HG03457 (cell line): Measurements from ENCODE around the gene CELF4.

Source experiments
- ATAC-seq: cut with Tn5 transposase; IDR thresholded peaks from one replicate; pipeline ENCODE4 v1.9.1; 2021; ENCODE audit warnings: moderate number of reproducible peaks; ENCODE audit not compliant: unreplicated experiment

Gene CELF4

DNA sequence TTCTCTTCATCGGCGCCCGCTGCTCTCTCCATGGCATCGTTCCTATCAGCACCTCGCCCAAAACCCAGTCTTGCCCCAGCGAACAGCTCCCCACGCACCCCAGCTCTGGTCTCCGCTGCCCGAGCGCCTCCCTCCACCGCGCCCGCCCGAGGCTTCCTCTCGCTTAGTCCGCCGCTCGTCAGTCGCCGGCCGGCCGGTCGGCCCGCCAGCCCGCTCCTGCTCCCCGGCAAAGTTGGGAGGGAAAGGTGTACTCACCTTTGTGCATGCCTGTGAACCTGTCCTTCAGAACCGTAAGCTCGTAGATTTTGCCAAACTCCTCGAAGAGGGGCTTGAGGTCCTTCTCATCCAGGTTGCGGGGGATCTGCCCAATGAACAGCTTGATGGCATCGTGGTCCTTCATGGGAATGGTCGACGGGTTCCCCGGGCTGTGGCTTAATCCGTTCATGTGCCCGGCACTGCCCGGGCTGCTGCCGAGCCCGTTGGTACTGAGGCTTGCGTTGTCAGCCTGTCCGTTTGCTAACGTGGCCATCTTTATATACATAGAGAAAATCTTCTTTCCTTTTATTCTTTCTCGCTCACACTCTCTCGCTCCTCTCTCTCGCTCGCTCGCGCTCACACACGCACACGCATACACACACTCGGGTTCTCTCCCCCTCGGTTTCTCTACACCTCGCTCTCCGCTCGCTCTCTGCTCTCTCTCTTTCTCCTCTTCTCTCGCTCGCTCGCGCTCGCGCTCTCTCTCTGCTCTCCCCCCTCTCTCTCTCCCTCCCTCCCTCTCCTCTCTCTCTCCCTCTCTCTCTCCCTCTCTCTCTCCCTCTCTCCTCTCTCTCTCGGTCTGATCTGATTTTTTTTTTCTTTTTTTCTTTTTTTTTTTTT is at the start of gene CELF4:
TSS of gene CELF4 (minus strand) at position 698 of the 876 bp plus-strand sequence.
- no peak for ATAC-seq

DNA sequence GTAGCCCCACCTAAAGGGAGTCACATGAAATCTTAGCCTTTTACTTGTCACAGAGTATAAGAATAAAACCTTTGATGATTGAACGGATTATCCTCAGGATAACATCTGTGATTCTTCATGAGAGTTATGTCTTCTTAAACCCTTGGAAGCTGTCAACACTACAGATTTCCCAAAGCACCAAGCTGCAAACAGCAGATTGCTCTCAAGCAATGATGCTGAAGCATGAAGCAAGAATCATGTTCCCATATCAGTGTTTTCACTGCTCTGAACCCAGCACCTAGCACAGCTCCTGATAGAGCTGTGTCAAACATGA is 47.6 kb upstream of the CELF4 start:
- no peak for ATAC-seq

DNA sequence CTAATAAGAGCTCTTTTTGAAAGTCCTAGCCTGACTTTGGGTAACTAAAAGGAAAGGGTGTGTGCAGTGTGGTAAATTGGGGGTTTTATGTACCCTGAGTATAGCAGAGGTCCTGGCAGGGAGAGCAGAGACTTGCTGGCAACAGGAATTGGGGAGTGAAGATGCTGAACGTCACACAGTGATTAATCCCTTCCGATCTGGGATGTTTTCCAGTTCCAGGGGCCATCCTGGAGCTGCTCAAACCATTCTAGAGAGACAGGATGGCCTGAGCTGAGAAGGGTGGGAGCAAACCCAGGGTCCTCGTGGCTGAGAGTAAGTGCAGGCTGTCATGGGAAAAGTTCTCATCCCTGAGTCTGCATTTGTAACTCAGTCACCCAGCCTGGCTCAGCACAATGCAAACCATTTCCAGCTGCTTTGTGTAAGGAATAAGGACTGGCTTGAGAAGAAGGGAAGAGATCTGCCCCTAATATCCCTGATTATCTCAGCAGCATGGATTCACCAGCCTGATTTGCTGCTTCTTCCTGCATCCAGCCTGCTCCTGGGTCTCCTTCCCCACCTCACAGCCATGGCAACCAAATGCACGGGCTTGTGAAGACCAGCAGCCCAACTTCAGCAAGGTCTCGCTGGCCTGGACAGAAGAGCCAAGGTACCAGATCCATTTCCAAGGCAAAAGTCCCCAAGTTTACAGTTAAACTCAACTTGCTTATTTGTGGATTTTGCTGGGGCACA is 47.1 kb upstream of the CELF4 start:
- ATAC-seq = no peak

DNA sequence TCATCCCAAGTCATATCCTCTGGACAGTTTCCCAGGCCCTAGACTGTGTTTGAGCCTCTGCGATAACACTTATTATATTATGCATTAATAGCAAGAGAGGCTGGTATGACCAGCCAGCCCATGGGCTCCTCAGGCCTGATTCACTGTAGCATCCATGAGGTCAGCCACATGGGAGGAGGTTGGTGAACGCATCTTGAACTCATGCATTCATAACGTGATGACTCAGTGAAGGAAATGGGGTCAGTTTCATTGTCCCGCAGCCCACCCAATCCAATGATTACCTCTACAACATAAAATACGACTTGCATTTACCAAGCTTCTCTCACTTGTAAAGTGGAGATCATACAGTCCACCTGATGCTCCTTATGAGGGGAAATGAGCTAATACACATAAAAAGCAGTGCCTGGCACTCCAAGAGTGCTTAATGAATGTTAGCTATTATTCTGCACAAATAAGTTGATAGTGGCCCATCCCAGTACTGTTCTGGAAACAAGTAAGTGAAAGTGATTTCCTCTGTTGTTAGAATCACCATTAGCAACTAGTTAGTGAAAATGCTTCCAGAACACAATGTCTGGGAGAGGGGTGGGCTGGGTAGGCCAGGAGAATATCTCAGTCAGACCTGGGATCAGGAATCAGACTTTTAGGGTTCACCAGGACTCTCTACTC is 46.1 kb upstream of the CELF4 start:
- no peak for ATAC-seq

DNA sequence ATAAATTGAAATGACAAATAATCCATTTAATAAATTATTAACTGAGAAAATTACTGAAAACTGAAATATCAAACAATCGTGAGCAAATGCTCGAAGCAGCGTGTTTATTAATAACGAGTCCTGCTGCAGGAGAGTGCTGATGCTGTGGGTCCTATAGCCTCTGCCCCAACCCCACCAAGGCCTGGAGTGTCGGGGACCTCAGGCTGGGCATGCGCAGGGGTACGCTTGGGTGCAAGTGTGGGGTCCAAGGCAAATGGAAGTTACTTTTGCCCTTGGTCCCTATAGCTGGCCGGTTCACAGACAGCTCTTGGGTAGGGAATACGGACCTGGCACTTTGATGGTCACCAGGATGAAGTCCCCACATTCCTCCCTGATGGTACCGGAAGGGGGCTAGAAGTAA is 43.3 kb upstream of the CELF4 start:
- ATAC-seq = no peak

DNA sequence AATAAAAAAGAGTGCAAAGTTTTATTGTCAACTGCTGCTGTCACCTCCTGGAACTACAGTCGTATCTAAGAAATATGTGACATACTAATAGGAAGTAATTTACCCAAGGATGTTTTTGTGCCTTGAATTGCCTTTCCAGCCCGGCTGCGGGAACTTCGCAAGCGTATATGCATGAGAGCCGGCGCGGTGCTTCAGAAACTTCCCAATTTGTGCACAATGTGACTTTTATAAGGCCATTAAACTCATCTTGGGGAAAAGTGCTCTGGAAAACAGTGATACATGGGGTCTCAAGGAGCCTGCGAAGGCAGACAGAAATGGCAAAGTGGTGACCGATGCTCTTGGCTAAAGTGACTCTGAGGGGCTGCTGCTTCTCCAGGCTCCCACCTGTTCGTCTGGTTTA is 41.7 kb upstream of the CELF4 start:
- no peak for ATAC-seq

DNA sequence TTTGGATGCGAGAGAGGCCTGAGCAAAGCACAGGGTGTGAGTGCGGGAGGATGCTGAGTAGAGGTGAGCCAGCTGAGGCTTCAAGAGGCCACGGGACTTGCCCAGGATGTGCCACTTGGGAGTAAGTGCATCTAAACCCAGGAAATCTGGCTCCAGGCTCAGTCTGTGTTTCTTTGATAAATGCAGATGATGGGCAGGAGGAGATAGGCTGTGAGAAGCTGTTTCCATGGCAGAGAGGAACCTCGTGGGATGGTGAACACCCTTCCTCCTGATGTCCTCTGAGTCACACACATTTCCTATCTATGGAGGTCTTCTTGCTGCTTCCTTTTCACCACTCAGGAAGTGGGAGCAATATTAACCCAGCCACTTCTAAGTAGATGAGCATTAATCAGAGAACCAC is 38.4 kb upstream of the CELF4 start:
- ATAC-seq = no peak

DNA sequence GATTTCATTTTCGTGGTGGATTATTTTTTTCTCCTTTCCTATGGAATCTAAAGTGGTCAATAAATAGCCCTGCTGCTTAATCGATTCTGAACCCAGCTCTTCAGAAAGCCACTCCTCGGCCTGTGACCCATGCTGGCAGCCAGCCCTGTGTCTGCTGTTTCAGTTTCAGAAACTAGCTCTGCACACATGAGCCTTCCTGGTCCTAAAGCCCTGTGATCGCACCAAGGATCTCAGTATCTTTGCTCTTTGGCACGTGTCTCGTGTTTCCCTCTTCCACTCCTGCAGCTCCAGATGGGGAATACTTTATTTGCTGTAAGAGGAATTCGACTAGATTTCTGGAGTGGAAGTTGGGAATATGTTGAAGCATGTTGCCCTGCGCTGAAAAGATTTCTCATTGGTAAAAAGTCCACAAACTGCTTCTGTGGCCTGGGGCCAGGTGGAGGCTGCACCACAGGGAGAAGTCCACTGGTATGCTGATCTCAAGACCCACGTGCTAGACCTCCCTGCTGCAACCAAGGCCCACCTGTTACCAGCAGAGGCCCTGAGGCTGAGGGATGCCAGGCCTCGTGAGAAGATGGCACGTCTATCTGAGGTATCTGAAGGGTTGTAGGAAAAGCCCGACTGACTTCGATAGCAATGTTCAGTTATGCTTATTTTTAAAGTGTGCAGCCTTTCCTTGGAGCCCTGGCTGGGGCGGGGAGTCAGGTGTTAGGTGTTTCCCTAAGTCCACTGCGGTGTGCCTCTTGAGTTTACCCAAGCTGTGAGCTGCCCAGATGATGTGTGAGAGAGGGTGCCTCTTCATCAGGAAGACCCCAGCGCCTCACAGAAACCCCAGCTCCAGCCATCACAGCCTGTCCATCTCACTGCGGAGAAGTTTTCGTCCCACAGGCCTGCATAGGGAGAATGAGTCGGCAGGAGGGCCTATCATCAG is 33.6 kb upstream of the CELF4 start:
- no peak for ATAC-seq

DNA sequence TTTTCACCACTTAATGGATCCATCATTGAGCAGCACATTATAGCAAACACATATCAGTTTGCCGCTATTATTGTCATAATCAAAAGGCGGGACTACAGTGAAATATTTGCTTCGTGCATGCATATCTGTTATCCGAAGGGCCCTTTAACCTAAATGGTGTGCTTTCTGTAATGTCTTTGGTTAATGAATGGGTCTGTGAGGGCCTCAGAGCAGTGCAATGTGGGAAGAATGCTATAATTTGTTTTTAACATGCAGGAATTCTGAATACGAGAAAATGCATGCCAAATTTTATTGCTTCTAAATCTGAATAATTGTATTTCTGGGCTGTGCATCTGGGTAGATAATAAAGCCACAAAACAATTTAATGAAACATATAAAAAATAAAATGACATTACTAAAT is 32.8 kb upstream of the CELF4 start:
- no peak for ATAC-seq

DNA sequence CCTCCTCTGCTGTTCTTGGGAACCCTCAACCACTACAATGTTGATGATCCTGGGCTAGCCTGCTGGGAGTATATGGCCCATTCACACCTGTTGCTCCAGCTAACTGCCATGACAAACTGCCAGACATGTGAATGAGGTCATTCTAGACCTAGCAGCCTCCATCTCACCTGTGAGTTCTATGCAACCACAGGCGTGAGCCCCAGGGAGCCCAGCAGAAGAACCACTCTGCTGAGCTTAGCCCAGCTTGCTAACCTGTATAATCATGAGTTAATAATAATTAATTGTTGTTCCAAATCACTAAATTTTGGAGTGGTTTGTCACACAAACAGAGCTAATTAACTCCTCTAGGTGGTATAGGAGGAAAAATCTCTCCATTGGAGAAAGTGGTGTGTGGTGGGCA is 24.7 kb upstream of the CELF4 start:
- no peak for ATAC-seq

DNA sequence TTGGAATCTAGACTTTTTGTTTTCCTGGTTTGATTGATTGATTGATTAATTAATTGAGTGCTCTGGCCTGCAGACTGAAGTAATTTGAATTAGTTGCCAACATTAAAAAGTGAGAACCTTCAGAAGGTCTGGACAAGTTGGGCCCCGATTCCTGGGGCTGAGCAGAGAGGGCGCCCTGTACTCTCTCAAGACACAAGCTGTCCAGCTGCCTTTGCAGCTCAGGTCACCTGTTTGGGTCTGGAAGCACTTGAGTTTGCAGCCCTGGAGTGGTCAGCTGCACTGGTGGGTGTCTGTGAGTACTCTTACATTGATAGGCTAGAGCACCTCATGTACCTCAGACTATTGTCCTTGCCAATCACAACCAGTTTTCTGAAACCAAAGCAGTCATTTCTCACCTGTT is 22.7 kb upstream of the CELF4 start:
- ATAC-seq = no peak

DNA sequence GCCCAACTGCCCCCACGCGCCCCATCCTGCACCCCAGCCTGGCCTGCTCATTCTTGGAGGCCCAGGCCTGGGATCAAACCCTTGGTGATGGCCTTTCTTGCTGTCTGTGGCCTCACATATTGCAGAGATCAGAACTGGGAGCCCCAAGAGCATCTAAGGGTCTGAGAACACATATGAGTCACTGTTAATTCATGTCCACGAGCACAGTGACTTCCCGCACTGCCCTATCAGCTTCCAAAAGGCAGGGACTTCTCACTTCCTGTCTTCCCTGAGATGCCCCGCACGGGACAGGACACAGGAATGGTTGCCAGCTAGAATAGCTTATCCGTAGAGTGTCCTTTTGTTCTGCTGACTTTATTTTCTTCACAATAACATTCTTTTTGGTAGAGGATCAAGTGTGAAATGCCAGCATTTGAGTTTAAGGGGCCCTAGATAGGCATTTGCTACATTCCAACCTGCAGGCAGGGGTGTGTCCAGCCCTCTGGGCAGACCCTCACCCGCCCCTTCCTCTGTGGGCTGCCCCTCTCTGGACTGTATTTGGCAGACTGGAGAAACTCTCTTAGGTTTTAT is 21.1 kb upstream of the CELF4 start:
- ATAC-seq = no peak

DNA sequence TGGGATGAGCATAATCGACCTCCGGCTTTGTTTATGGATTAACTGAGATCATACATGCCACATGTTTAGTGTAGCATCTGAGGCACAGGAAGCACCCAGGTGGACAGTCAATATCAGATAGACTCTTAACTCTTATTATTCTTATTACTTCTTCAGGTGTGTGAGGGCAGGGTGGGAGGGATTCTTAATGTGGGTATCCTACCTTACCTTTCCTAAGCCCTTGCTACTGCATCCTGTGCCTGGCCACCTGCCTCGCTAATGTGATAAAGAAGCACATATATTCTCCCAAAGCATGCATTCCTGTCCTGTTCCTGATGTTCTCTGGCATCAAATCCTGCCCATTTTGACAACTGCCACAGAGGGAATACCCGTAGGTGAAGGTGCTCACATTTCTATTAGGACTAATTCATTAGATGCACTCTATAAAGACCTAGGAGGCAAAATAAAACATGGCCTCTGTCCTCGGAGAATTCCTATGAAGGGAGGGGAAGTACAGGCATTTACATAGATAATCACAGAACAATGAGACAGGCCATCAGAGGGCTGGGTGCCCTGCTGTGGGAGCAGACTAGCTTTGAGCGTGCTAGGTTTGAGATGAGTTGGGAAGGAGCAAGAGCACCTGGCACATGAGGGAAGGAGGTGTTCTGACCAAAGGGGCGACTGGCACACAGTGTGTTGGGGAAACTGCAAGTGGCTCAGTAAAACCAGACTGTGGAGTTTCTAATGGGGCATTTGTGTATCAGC is 19.5 kb upstream of the CELF4 start:
- no peak for ATAC-seq

DNA sequence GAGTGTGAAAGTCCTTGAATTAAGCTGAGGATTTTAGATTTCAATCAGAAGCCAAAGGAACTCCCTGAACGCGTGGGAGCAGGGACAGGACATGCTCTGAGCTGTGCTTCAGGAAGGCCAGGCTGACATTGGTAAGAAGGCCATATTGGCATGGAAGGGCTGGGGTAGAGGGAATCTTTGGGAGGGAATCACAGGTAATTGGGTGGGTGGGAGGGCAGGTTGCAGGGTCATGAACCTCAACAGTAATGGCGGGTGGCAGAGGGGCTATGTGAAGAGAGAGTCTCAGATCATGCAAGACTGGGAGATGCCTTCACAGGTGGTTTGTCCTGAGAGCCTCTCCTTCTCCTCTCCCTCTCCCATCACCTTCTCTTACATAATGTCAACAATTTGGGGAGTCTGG is 18.6 kb upstream of the CELF4 start:
- ATAC-seq = no peak

DNA sequence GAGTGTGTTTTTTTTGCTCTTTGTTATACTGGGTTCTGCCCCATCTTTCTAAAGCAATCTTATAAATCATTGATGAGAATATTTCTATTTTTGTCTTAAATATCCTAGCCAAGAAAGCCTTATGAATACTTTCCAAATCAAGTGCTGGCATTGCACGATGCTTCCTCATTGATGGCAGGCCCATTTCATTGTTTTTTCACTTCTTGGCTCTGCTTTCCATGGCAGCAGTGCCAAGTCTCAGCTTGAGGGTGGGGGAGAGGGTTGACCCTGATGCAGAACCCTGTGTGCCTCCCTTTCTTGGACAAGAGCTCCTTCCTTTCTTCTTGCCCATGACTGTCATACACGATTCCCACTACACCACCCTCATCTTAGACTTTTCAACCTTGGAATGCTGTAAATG is 16.7 kb upstream of the CELF4 start:
- ATAC-seq = no peak

DNA sequence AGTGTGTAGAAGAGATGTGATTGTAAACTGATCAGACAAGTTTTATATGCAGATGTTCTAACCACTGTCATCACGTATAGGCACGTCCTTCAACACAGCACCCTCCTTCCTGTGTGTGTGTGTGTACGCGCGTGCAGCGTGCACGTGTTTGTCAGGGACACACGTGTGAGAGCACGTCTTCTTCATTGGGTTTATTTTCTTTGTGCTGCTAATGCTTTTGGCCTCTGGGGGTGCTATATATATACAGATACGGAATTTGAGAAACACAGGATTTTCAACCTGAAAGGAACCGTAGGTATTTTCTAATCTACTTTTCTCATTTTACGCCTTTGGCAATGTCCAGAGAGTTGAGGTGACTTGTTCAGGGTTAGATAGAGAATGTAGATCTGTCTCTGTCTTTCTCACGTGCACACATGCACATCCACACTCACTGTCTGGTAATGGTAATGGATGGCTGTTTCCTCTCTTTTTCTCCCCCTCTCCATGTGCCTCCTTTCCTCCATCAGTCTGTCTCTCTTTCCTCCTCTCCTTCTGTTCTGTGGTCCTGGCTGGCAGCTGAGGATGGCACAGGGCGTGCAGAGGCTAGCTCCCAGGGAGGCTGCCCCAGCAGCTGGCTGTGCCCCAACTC is 13.4 kb upstream of the CELF4 start:
- peak; percentile 57 for ATAC-seq

DNA sequence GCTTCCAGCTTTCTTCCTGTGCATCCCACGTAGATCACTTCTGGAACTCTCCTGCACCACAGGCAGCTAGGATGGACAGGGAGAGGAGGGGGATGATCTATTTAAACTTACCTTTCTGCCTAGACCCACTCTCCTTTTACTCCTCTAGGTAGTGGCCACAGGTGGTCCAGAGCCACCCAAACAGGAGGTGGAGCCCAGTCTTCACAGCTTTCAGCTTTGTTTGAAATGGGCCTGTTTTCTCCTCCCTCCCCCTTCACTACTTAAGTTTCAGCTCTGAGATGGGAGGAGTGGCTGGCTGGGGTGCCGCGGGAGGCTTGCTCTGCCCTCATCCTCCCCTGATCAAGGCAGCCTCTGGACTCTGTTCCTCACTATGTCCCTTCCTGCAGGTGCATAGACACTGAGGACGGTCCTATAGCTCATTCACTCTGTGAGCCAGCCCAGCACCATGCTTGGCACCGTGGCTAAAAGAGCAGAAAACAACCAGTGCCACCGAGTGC is 12.6 kb upstream of the CELF4 start:
- no peak for ATAC-seq

DNA sequence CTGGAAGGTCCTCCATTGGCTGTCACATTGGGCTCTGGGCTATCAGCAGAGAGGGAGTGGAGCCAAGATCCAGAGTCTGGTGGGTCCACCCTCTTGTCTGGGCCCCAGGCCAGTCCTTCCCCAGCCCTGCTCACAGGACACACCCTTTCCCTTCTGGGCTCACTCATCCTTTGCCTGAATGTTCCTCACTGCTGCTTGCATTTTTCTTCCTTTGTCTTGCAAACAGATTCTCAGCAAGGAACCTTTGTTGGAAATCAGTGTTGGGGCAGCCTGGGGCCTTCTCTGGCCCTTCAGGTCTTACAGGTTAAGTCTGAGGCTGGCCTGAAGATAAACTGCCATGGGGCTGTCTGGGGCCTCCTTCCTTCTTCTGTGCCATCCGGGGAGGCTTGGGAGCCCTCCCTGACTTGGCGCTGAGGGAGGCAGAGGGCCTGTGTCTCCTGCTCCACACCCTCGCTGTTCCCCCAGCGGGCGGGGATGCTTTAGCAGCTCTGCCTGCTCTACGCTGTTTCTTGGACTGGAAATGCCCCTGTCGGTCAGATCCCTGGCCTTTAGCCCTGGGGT is 11.5 kb upstream of the CELF4 start:
- ATAC-seq = no peak

DNA sequence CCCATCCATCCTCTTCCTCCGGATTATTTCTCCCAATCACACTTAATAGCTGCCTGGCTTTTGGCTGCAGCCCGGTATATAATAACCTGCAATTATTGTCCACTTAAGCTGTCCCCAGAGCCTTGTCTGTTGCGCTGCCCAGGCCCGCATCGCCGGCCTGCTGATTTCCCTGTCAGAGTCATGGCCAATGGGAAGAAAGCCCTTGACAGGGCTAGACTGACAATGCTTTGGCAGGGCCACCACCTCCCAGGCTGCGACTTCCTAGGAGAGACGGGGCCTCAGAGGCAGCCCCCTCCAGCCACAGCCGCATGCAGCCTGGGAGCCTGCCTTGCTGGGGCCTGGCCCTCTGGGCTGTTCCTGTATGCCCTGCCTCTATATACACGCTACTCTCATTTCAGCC is 10.0 kb upstream of the CELF4 start:
- no peak for ATAC-seq
